GM18867 (cell line): ENCODE measurements around the gene HPRT1.

Source experiments
- ATAC-seq: cut with Tn5 transposase; IDR thresholded peaks from one replicate; pipeline ENCODE4 v1.9.1; 2021; ENCODE audit warnings: mild to moderate bottlenecking, moderate library complexity; ENCODE audit not compliant: unreplicated experiment

Gene HPRT1

GRCh38 chrX:134542485-134542884 lies 82.5 kb downstream of the HPRT1 start:
- ATAC-seq = no peak

GRCh38 chrX:134543288-134543687 lies 83.3 kb downstream of the HPRT1 start:
- no peak for ATAC-seq

- ATAC-seq = no peak
Observed at GRCh38 chrX:134544135-134544512, 84.2 kb downstream of the HPRT1 start.

- no peak for ATAC-seq
Observed at GRCh38 chrX:134544513-134545151, 84.7 kb downstream of the HPRT1 start.

DNA sequence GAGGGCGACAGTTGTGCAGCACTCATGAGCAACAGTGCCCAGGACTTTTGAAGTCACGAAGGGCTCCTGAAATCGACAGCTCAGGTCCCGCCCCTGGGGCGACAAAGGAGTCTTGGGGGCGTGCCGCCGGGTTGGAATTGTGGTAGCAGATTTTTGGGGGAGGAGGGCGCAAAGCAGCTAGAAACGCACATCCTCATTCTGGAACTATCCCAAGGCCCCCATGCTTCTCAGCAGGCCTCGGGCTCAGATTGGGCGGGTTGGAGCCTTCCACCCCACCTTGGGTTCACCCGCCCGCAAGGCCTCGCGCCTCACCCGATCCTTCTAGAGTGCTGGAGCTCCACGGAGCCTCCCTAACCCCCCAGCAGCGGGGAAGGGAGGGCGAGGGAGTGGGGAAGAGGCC lies 85.5 kb downstream of the HPRT1 start:
- ATAC-seq = no peak

DNA sequence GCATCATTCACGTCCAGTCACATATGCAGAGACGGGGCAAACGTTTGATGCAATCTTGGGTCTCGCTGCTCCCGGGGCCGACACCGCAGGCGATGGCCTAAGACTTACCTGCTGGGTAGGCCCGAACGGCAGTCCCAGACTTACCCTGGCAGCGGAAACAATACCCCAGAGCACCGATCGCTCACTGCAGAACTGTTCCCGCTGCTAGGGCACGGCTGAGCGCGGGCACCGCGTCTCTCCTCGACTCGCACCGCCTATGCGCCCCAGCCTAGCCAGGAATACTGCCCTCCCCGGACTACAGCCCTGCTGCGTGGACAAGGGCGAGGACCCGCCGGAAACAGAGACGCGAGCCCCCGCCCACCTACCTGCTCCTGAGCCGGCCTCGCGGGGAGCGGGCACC lies 86.2 kb downstream of the HPRT1 start:
- no peak for ATAC-seq

DNA sequence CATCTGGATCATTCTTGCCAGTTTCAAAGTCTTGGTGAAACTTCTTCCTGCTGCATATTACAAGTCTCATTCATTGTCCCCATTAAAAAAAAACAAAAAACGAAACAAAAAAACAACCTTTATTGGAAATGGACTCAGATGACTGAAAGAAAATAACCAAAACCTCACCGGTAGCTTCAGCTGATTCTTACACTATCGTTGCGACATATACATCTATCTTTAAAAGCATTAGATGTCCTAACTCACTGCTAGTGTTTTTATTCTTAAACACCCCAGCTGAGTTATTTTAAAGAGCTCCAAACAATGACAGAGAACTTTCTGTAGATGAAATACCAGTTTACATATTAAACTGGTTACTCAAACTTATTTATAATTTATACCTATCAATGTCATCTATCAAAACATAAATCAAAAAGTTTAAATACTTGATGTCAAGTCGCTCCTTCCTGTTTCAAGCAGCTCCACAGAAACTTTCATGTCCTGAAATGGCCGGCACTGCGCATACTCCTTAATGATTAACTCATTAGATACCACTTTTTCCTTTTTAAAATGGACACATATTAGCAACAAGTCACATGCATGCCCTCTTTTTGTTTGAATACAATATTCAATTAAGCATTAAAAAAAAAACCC lies 87.2 kb downstream of the HPRT1 start:
- ATAC-seq = no peak

GRCh38 chrX:134548257-134549201 lies 88.6 kb downstream of the HPRT1 start:
- ATAC-seq = peak; percentile 36
